Measurements from ENCODE around the gene CUBN.

DNA sequence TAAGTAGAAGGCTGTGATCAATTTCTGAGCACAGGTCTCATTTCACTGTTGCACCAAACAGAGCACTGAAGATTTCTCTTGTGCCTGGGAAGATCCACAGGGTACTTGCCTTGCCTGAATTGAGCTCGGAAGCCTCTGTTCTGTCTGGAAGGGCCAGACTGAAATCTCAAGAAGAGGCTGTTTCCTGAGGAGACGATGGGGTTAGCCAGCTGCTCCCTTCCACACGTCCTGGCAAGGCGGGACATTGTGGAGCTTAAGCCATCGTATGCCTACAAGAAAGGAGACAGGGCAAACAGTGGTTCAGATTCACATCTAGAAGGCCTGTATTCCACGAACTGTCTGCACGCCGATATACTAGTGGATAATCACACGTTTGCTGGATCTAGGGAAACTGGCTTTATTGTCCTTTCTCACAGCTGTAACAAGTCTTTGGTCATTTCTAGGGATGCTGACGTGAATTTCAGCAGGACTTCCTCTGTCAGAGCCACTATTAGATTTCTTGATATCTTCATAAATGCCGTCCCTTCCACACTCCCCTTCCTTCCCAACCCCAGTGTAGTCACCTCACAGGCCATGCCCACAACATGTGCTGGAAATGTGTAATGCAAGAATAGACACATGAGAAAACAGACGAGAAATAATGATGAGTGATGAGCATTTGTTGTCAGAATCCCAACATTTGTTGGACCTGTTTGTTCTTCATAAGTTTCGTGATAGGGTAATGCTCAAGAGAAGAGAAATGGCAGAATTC lies 175.2 kb downstream of the CUBN start:
- TF ChIP-seq POLR2AphosphoS5 (IDR thresholded peaks at IDR 0.05), result no peak
- TF ChIP-seq, protein P1, sequence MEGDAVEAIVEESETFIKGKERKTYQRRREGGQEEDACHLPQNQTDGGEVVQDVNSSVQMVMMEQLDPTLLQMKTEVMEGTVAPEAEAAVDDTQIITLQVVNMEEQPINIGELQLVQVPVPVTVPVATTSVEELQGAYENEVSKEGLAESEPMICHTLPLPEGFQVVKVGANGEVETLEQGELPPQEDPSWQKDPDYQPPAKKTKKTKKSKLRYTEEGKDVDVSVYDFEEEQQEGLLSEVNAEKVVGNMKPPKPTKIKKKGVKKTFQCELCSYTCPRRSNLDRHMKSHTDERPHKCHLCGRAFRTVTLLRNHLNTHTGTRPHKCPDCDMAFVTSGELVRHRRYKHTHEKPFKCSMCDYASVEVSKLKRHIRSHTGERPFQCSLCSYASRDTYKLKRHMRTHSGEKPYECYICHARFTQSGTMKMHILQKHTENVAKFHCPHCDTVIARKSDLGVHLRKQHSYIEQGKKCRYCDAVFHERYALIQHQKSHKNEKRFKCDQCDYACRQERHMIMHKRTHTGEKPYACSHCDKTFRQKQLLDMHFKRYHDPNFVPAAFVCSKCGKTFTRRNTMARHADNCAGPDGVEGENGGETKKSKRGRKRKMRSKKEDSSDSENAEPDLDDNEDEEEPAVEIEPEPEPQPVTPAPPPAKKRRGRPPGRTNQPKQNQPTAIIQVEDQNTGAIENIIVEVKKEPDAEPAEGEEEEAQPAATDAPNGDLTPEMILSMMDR (IDR thresholded peaks at IDR 0.05), result no peak
